ENCODE results near the gene TWIST2.

Gene TWIST2

GRCh38 chr2:238848691-238848975, 748 bp downstream of the TWIST2 start:
- H3K4me2 ChIP-seq (ENCODE audit: low read length), result no peak overlapping the region
- H4K20me1 ChIP-seq (ENCODE audit: insufficient read depth, low read length), result no peaks in the 10 kb centered on the region
- H3K79me2 ChIP-seq (ENCODE audit: insufficient read depth, low read length), result no peaks in the 10 kb centered on the region
- H3K9me2 ChIP-seq (ENCODE audit: low read depth, low read length), result no peaks in the 10 kb centered on the region
- no peaks in the 10 kb centered on the region for H3K9me3 ChIP-seq (ENCODE audit: low read length)
- no peaks in the 10 kb centered on the region for H3F3A ChIP-seq (ENCODE audit: insufficient read depth, low read length)
- no peak overlapping the region for H2AFZ ChIP-seq (ENCODE audit: low read length)
- H3K4me1 ChIP-seq (ENCODE audit: insufficient read depth, low read length, severe bottlenecking), result no peaks in the 10 kb centered on the region
- H3K4me3 ChIP-seq (ENCODE audit: low read depth, low read length, poor library complexity, severe bottlenecking), result no peak overlapping the region
- H3K36me3 ChIP-seq (ENCODE audit: insufficient read depth, low read length), result no peaks in the 10 kb centered on the region
- no peaks in the 10 kb centered on the region for H3K27me3 ChIP-seq (ENCODE audit: insufficient read depth, low read length)
- H3K27ac ChIP-seq (ENCODE audit: low read depth, low read length, poor library complexity, severe bottlenecking), result no peak overlapping the region
- no peak for TF ChIP-seq EZH2 (IDR thresholded peaks at IDR 0.05; ENCODE audit: borderline replicate concordance, low read length)
- no peak for TF ChIP-seq CTCF (IDR thresholded peaks at IDR 0.05; ENCODE audit: low read length)
- H3K9ac ChIP-seq (ENCODE audit: low read length), result no peak overlapping the region

- Histone ChIP-seq H3K4me1 (ENCODE audit: insufficient read depth, low read length, severe bottlenecking) (no peaks in the 10 kb centered on the region), H4K20me1 (ENCODE audit: insufficient read depth, low read length) (no peaks in the 10 kb centered on the region), H3K27me3 (ENCODE audit: insufficient read depth, low read length) (no peaks in the 10 kb centered on the region), H3K27ac (ENCODE audit: low read depth, low read length, poor library complexity, severe bottlenecking) (no peak overlapping the region), H3K4me2 (ENCODE audit: low read length) (no peak overlapping the region), H3K4me3 (ENCODE audit: low read depth, low read length, poor library complexity, severe bottlenecking) (no peak overlapping the region), H2AFZ (ENCODE audit: low read length) (no peak overlapping the region), H3K79me2 (ENCODE audit: insufficient read depth, low read length) (no peaks in the 10 kb centered on the region), H3K9ac (ENCODE audit: low read length) (no peak overlapping the region), H3K9me2 (ENCODE audit: low read depth, low read length) (no peaks in the 10 kb centered on the region), H3K9me3 (ENCODE audit: low read length) (no peaks in the 10 kb centered on the region), H3F3A (ENCODE audit: insufficient read depth, low read length) (no peaks in the 10 kb centered on the region), H3K36me3 (ENCODE audit: insufficient read depth, low read length) (no peaks in the 10 kb centered on the region)
- TF ChIP-seq EZH2 (IDR thresholded peaks at IDR 0.05; ENCODE audit: borderline replicate concordance, low read length), result no peak
- TF ChIP-seq CTCF (IDR thresholded peaks at IDR 0.05; ENCODE audit: low read length), result no peak
Observed at GRCh38 chr2:238848976-238849853, 1.3 kb downstream of the TWIST2 start.

GRCh38 chr2:238850091-238850490, 2.2 kb downstream of the TWIST2 start:
- H3F3A ChIP-seq (ENCODE audit: insufficient read depth, low read length), result no peaks in the 10 kb centered on the region
- H2AFZ ChIP-seq (ENCODE audit: low read length), result no peak overlapping the region
- no peak overlapping the region for H3K9ac ChIP-seq (ENCODE audit: low read length)
- H3K27me3 ChIP-seq (ENCODE audit: insufficient read depth, low read length), result no peaks in the 10 kb centered on the region
- no peak overlapping the region for H3K4me3 ChIP-seq (ENCODE audit: low read depth, low read length, poor library complexity, severe bottlenecking)
- H3K9me2 ChIP-seq (ENCODE audit: low read depth, low read length), result no peaks in the 10 kb centered on the region
- H3K4me2 ChIP-seq (ENCODE audit: low read length), result no peak overlapping the region
- no peak overlapping the region for H3K27ac ChIP-seq (ENCODE audit: low read depth, low read length, poor library complexity, severe bottlenecking)
- no peaks in the 10 kb centered on the region for H3K79me2 ChIP-seq (ENCODE audit: insufficient read depth, low read length)
- H4K20me1 ChIP-seq (ENCODE audit: insufficient read depth, low read length), result no peaks in the 10 kb centered on the region
- no peaks in the 10 kb centered on the region for H3K9me3 ChIP-seq (ENCODE audit: low read length)
- no peaks in the 10 kb centered on the region for H3K36me3 ChIP-seq (ENCODE audit: insufficient read depth, low read length)
- no peak for TF ChIP-seq EZH2 (IDR thresholded peaks at IDR 0.05; ENCODE audit: borderline replicate concordance, low read length)
- no peak for TF ChIP-seq CTCF (IDR thresholded peaks at IDR 0.05; ENCODE audit: low read length)
- no peaks in the 10 kb centered on the region for H3K4me1 ChIP-seq (ENCODE audit: insufficient read depth, low read length, severe bottlenecking)

All from OCI-LY1 (cell line).